ENCODE measurements around the gene KCNJ10.

The KCNJ10 gene

GRCh38 chr1:159961636-159962035, 108.3 kb downstream of the KCNJ10 start:
- peak; percentile 38 for DNase-seq (ENCODE audit: low spot score)

- DNase-seq (ENCODE audit: low spot score): peak; percentile 69
These were observed 109.1 kb downstream of the KCNJ10 start for GRCh38 chr1:159960721-159961381.

GRCh38 chr1:159959451-159959850, 110.5 kb downstream of the KCNJ10 start:
- peak; percentile 49 for DNase-seq (ENCODE audit: low spot score)

GRCh38 chr1:159958719-159959380, 111.1 kb downstream of the KCNJ10 start:
- peak; percentile 15 for DNase-seq (ENCODE audit: low spot score)

GRCh38 chr1:159957824-159958268, 112.1 kb downstream of the KCNJ10 start:
- peak; percentile 46 for DNase-seq (ENCODE audit: low spot score)

- DNase-seq (ENCODE audit: low spot score): no peak
These were observed 114.5 kb downstream of the KCNJ10 start for GRCh38 chr1:159955456-159955855.

- DNase-seq (ENCODE audit: low spot score): peak; percentile 57
These were observed 116.1 kb downstream of the KCNJ10 start, which contains the start of gene SLAMF9 for GRCh38 chr1:159953536-159954515. TSS of gene SLAMF9 (minus strand) at chr1:159954237. CDS start at chr1:159954137, 100 bp downstream.

GRCh38 chr1:159952932-159953331, 117.0 kb downstream of the KCNJ10 start:
- peak; percentile 17 for DNase-seq (ENCODE audit: low spot score)

- peak; percentile 28 for DNase-seq (ENCODE audit: low spot score)
These were observed 118.4 kb downstream of the KCNJ10 start for GRCh38 chr1:159951551-159951950.

- no peak for DNase-seq (ENCODE audit: low spot score)
These were observed 118.9 kb downstream of the KCNJ10 start for GRCh38 chr1:159951016-159951415.

- no peak for DNase-seq (ENCODE audit: low spot score)
These were observed 120.0 kb downstream of the KCNJ10 start for GRCh38 chr1:159949981-159950381.

GRCh38 chr1:159949123-159949522, 120.8 kb downstream of the KCNJ10 start:
- no peak for DNase-seq (ENCODE audit: low spot score)

All from left forelimb (tissue), 1 donor.